Activated T-cell treated with anti-CD3 and anti-CD28 coated beads for 24 hours (primary cell): ENCODE data around the gene HEYL.
A peak's percentile ranks its signal among the peaks of the same experiment; 100 is the strongest.
"Not testable (repeated sequence)": the region's sequence is repeated elsewhere in the genome, so short reads cannot be mapped to it uniquely, and the experiment has no call there.

Source experiments
- DNase-seq: peaks from one replicate; pipeline ENCODE4 v3.0.0-alpha.2; 2020; ENCODE audit warnings: low read depth

Gene HEYL

GRCh38 chr1:39635871-39636210, 3.6 kb downstream of the HEYL start:
- DNase-seq: no peak

- DNase-seq: no peak
Measured at GRCh38 chr1:39635205-39635870, 4.1 kb downstream of the HEYL start.

DNA sequence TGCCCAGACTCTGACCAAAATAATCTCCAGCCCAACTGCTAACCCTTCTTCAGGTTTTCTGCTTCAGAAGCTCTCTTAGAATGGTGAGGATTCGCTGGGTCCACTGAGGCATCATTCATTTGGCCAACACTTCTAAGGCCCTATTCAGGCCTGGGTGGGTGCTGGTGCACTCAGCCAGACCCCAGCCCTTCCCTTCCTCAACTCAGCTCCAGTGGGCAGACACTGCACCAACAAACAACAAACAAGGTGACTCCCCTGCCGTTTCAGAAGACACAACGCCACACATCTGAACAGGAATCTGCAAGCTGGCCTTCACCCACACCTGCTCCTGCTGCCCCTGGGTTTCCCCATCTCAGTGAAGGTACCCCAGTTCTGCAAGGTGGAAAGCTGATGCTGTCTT, 6.0 kb downstream of the HEYL start:
- no peak for DNase-seq

GRCh38 chr1:39632682-39633417, 6.6 kb downstream of the HEYL start:
- DNase-seq: no peak

GRCh38 chr1:39632323-39632681, 7.1 kb downstream of the HEYL start:
- DNase-seq: no peak

DNA sequence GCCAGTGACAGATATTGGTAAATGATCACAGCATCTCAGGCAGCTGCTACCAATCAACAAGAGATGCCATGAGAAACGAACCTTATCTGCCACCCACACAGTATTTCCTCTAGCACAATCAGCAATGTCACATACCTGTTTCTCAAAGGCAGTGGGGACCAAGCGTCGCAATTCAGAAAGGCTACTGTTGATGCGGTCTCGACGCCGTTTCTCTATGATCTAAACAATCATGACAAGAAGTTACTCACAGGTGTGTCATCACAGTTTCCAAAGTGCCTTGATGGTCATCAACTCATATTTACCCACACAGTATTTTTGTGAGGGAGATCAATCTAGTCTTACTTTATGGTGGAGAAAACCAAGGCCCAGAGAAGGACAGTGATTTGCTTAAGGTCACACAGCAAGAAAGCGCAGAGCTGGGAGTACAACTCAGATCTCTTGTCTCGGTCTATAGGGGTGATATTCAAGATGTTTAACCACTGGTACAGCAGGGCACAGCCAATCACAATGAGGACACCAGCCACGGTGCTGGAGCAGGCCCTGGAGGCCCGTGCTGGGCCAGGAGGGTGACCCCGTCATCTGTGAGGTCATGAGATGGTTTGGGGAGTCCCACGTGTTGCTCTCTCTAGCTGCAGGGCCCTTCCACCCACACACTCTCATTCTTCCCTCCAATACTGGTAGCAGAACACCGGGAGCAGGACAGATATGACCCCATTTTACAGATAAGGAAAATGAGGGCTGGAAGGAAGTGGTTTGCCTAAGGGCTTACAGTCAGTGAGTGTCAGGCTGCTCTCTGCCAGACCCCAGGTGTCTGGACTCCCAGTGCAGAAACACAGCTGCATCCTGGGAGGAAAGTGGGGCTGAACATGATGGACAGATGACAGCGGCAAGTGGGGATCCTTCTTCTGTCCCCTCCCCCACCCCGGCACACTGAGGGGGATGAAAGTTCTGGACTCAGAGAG, 7.8 kb downstream of the HEYL start:
- DNase-seq: no peak

GRCh38 chr1:39628807-39629350, 10.6 kb downstream of the HEYL start:
- DNase-seq: no peak

DNA sequence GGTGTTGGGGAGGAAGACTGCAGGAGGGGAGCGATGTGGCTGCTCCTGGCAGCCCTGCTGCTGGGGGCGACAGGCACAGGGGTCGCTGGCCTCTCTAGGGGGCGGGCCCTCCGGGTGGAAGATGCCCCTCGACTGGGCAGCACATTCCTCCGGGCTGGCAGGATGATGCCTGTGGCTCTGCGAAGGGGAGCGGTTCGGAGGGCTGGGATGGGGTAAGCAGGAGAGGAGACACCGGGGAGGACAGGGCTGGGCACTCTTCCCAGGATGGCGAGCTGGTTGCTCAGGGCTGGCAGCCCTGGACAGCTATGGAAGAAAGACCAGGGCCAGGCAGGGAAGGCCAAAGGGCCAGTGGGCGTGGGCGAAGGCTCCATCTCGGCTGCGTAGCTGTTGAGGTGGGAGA, 12.8 kb downstream of the HEYL start:
- no peak for DNase-seq

DNA sequence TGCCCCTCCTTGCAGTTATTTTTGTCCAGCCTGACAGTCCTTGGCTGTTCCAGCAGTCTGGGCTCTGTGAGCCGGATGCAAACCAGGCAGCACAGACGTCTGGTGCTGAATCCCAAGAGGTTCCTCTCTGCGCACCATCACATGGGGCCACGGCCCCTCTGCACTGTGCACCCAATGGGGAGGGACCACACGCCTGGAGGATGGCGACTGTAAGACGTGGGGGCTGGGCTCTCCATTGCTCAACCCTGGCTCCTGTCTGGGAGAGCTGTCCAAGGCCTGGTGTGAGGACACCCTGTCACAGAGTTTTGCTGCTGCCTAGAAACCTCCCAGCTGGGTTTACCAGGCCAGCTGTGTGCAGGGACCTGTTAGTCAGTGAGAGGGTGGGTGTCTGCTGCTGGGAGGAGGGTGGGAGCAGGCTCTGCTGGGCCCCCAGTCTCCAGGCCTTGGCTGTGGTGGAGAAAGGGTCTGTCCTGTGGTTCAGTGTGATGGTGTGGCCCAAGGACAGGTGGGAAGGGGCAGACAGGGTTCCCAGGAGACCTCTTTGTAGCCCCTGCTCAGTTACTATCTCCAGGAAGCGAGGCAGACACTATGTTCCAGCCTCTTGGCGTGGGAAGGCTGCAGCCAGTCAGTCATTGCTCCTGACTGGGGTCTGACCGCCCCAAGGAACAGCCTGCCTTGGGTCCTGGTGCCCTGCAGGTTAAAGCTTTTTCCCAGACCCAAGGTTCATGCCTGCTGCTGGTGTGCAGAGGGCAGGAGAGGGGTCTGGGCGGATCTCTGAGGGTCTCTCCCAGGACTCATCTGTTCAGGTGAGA, 13.8 kb downstream of the HEYL start:
- DNase-seq: no peak

DNA sequence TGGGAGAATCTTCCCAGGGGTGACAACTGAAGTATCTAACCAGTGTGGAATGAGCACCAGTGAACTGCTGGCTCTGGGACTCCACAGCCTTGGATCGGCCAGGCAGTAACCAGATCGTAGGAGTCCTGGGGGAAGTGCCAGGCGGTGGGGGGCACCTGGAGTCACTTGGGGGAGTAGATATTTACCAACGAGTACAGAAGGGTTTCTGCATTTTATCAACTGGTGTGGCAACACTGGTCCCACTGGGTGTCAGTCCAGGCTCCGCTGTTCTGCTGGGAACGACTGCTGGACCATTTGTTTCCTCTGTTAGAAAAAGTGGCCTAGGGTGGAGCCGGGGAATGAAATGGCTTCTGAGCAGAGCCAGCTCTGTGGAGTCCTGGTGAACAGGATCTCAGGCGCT, 14.4 kb downstream of the HEYL start:
- DNase-seq: no peak

- no peak for DNase-seq
Measured at GRCh38 chr1:39623053-39623452, 16.4 kb downstream of the HEYL start.

- no peak for DNase-seq
Measured at GRCh38 chr1:39622427-39622826, 17.0 kb downstream of the HEYL start.

DNA sequence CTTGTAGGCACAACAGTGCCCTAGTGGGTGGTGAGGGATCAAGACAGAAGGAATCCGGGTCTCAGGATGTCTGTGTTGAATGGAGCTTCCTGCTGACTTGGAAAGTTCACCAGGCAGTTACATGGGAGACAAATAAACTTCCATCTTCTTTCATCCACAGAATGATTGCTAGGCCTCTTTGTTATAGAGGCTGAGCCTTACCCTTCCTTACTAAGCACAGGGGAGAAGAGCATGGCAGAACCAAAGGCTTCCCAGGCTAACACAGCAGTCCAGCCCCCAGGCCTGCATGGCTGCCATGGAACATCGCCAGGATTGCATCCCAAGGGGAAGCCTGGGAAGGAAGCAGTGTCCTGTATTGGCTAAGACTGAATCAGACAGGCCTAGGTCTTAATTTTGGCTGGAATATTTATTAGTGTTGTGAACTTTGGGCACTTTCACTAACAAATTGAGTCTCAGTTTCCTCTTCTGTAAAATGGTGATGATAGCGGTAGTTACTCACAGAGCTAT, 18.7 kb downstream of the HEYL start:
- DNase-seq: no peak

DNA sequence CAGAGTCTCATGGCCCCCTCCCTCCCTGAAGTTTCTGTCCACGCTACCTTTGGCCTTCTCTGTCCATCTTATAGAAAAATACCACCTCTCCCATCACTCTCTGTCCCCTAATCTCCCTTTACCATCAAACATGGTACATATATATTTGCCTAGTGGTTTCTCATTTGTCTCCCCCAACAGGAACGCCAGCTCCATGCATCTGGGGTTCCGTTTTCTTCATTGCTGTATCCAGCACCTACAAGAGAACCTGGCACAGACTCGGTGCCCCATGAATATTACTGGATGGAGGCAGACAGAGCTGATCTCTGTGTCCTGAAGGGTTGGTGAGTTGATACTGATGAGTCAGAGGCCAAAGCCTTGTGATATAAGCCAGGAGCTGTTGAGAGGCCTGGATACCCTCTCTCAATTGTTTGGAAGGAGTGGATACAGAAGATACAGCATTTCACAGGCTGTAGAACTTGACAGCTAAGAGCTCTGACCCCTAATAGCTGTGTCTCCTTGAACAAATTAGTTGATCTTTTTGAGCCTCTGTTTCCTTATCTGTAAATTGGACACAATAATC, 21.9 kb downstream of the HEYL start:
- no peak for DNase-seq

DNA sequence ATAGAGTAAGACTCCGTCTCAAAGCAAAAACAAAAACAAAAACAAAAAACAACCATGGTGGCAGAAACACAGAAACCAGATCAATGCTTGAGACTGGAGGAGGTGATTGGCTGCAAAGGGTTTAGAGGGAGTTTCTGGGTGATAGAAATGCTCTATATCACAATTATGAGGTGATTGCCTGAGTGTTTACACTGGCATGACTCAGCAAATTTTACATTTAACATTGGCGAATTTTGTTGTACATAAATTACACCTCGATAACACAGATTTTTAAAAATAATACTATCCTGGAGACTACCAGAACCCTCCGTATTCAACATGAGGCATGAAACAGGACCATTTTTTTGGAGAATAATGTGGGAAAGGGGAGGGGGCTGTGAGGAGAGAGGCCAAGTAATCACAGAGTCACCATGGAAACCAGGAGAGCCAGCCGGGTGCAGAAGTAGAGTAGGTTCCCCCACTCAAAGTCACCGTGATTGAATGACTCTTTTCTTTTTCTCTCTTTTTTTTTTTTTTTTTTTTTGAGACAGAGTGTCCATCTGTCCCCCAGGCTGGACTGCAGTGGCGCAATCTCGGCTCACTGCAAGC, 24.3 kb downstream of the HEYL start:
- no peak for DNase-seq

DNA sequence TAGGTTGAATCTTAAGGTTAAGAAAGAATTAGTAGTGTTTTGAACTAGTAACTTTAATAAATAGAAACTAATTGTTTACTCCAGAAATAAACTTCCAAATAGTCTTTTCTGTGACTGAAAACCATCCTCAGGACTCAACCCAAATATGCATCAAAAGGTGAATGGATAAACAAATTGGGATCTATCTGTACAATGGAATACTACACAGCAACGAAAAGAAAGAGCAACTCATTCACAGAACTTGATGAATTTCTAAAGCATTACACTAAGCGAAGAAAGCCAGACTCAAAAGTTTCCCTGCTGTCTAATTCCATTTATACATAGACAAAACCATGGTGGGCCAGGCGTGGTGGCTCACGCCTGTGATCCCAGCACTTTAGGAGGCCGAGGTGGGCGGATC, 25.0 kb downstream of the HEYL start:
- DNase-seq: no peak

- no peak for DNase-seq
Measured at GRCh38 chr1:39613250-39613649, 26.2 kb downstream of the HEYL start.

GRCh38 chr1:39609618-39610331, 29.7 kb downstream of the HEYL start:
- DNase-seq: peak; percentile 75

DNA sequence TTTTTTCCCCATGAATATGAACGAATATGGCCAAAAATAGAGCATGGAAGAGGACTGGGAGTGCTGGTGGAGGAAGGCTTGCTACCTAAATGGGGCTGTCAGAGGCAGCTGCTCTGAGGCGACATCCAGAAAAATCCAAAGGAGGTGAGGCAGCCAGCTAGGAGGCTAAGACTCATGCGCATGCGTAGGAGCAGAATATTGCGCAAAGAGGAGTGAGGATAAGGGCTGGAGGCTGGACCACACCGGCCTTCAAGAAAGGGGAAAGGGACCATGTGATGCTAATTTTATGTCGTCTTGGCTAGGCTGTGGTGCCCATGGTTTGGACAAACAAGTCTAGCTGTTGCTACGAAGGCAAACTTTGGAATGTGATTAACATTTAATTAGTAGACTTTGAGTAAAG, 30.5 kb downstream of the HEYL start:
- DNase-seq: no peak

GRCh38 chr1:39603677-39604076, 35.8 kb downstream of the HEYL start:
- not testable (repeated sequence) for DNase-seq
